SJSA1 (cell line): ENCODE results near the gene RALGAPA2. TPM values are rescaled to one million over a fixed set of nuclear protein-coding genes. Genes with fewer than 3 reads are reported as not detected.

Experiments
- DNase-seq, 2 experiments: peaks; one replicate each; pipeline ENCODE4 v3.0.0-alpha.2; 2015 to 2020; ENCODE audit warnings: low spot score in 2 of 2, low read depth in 1 of 2
- H3K27ac ChIP-seq: fragments of 250-450 bp; sonication (Bioruptor Pico); 2 replicates; pipeline ENCODE4 v1.5.1; 2020; ENCODE audit warnings: mild to moderate bottlenecking, moderate library complexity
- H3K27me3 ChIP-seq: fragments of 250-450 bp; sonication (Bioruptor Pico); replicated peaks from 2 replicates; pipeline ENCODE4 v1.5.1; 2020; ENCODE audit warnings: mild to moderate bottlenecking, moderate library complexity
- H3K36me3 ChIP-seq: fragments of 250-450 bp; sonication (Bioruptor Pico); 2 replicates; pipeline ENCODE4 v1.5.1; 2020; ENCODE audit warnings: mild to moderate bottlenecking
- H3K4me1 ChIP-seq: fragments of 250-450 bp; sonication (Bioruptor Pico); replicated peaks from 2 replicates; pipeline ENCODE4 v1.6.1; 2021; ENCODE audit warnings: mild to moderate bottlenecking
- H3K4me3 ChIP-seq: fragments of 250-450 bp; sonication (Bioruptor Pico); 2 replicates; pipeline ENCODE4 v1.5.1; 2020; ENCODE audit warnings: mild to moderate bottlenecking
- H3K9me3 ChIP-seq: fragments of 250-450 bp; sonication (Bioruptor Pico); replicated peaks from 2 replicates; pipeline ENCODE4 v1.5.1; 2020; ENCODE audit warnings: mild to moderate bottlenecking
- total RNA-seq: library from RNA; depleted of rRNA; stranded (reverse); fragments of >200 nt; shearing (Covaris generic); gene quantifications from 2 replicates; pipeline ENCODE4 v1.2.3, GENCODE V29; 2014

Gene RALGAPA2
- total RNA-seq, 1 experiment from 2014 or later, result 5.9 TPM

DNA sequence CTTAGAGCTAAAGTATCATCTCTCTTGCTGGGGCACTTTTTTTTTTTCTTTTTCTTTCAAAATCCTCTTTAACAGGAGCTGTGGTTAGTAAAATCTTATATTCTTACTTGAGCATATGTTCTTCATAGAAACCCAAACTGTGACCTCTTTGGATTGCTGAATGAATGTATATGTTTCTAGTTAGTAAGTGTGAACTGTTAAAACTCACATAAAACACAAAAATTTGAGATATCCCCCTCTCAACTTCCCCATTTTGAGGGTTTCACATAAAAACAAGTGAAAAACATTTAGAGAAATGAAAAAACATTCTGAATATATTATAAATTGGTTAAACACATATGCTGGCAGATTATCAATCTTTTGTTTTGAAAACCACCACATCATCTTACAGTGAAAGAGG, 266.4 kb downstream of the RALGAPA2 start:
- H3K4me1 ChIP-seq, result no peaks in the 10 kb centered on the region
- no peak overlapping the region for H3K27ac ChIP-seq
- DNase-seq, result no peak
- H3K4me3 ChIP-seq, result no peak overlapping the region
- no peaks in the 10 kb centered on the region for H3K9me3 ChIP-seq
- no peaks in the 10 kb centered on the region for H3K27me3 ChIP-seq
- H3K36me3 ChIP-seq, result no peaks in the 10 kb centered on the region

DNA sequence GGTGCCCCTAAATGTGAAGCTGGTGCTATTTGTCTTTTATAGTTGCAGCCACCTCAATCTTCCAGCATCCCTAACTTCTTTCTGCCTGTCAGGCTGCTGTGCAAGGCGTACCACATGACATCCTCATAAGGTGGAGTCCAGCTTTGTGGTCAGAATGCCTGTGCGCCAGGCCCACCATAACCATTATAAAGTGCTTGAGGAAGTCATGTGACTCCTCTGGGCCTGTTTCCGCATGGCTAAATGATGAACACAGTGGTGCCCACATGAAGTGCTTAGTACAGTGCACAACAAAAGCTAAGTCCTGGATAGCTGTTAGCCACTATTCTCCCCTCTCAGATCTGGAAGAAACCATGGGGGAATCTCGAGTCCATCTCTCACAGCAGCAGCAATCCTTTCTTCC, 268.9 kb downstream of the RALGAPA2 start:
- H3K4me1 ChIP-seq, result no peaks in the 10 kb centered on the region
- H3K27ac ChIP-seq, result no peak overlapping the region
- no peak overlapping the region for H3K4me3 ChIP-seq
- H3K36me3 ChIP-seq, result no peaks in the 10 kb centered on the region
- no peaks in the 10 kb centered on the region for H3K27me3 ChIP-seq
- no peaks in the 10 kb centered on the region for H3K9me3 ChIP-seq
- DNase-seq, result no peak

DNA sequence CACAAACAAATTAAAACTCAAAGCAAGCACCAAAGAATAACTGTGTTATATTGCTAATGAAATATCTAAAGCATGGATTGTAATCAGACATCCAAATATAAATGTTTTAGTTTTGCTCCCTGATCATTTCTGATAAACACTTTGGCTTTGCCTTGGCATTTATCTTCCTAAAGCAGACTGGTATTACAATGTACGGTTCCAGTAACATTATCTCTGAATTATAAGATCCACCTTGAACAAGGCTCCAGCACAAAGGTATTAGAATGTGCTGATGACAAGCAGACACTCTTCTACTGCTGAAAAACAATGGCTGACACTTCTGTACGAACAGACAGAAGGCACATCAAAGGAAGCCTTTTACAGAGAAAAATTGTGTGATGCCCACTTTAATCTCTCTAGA, 270.0 kb downstream of the RALGAPA2 start:
- no peaks in the 10 kb centered on the region for H3K9me3 ChIP-seq
- no peak overlapping the region for H3K27ac ChIP-seq
- no peaks in the 10 kb centered on the region for H3K36me3 ChIP-seq
- no peaks in the 10 kb centered on the region for H3K4me1 ChIP-seq
- no peak overlapping the region for H3K4me3 ChIP-seq
- DNase-seq, result no peak
- no peaks in the 10 kb centered on the region for H3K27me3 ChIP-seq

GRCh38 chr20:20440886-20441658, 271.4 kb downstream of the RALGAPA2 start:
- H3K27ac ChIP-seq, result no peak overlapping the region
- no peaks in the 10 kb centered on the region for H3K27me3 ChIP-seq
- no peaks in the 10 kb centered on the region for H3K4me1 ChIP-seq
- no peak overlapping the region for H3K4me3 ChIP-seq
- no peak for DNase-seq
- H3K9me3 ChIP-seq, result no peaks in the 10 kb centered on the region
- no peaks in the 10 kb centered on the region for H3K36me3 ChIP-seq

- no peaks in the 10 kb centered on the region for H3K9me3 ChIP-seq
These were observed 272.0 kb downstream of the RALGAPA2 start for GRCh38 chr20:20440481-20440880.

GRCh38 chr20:20439602-20440190, 272.7 kb downstream of the RALGAPA2 start:
- Histone ChIP-seq H3K4me3 (no peak overlapping the region), H3K36me3 (no peaks in the 10 kb centered on the region), H3K27ac (no peak overlapping the region), H3K27me3 (no peaks in the 10 kb centered on the region), H3K4me1 (no peaks in the 10 kb centered on the region), H3K9me3 (no peaks in the 10 kb centered on the region)
- DNase-seq, result no peak

More at GRCh38 chr20:20440481-20440880, 272.0 kb downstream of the RALGAPA2 start:
- Histone ChIP-seq H3K36me3 (no peaks in the 10 kb centered on the region), H3K4me1 (no peaks in the 10 kb centered on the region), H3K27ac (no peak overlapping the region), H3K4me3 (no peak overlapping the region), H3K27me3 (no peaks in the 10 kb centered on the region)
- DNase-seq, result no peak

DNA sequence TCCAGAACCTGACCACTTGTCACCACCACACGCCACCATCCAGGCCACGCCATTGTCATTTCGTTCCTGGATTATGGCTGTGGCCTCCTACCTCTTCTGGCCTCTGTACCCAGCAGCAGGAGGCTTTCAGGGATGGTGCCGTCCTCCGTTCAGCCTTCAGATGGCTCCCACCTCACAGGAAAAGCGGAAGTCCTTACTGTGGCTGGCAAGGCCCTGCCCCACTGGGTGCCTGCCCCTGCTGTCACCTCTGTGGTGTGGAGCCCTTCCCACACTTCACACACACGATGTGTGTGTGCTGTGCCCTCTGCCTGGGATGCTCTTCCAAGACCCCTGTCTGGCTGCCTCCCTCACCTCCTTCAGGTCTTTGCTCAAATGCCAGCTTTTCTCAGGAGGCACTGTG, 275.1 kb downstream of the RALGAPA2 start:
- Histone ChIP-seq H3K27me3 (no peaks in the 10 kb centered on the region), H3K9me3 (no peaks in the 10 kb centered on the region), H3K27ac (no peak overlapping the region), H3K36me3 (no peaks in the 10 kb centered on the region), H3K4me3 (no peak overlapping the region), H3K4me1 (no peaks in the 10 kb centered on the region)
- no peak for DNase-seq

- H3K9me3 ChIP-seq, result no peaks in the 10 kb centered on the region
- no peaks in the 10 kb centered on the region for H3K36me3 ChIP-seq
- H3K4me1 ChIP-seq, result no peaks in the 10 kb centered on the region
- DNase-seq, result no peak
- no peak overlapping the region for H3K27ac ChIP-seq
- H3K4me3 ChIP-seq, result no peak overlapping the region
- H3K27me3 ChIP-seq, result no peaks in the 10 kb centered on the region
These were observed 275.8 kb downstream of the RALGAPA2 start for GRCh38 chr20:20436689-20437088.

- no peaks in the 10 kb centered on the region for H3K27me3 ChIP-seq
- H3K9me3 ChIP-seq, result no peaks in the 10 kb centered on the region
- no peak overlapping the region for H3K4me3 ChIP-seq
- H3K4me1 ChIP-seq, result no peaks in the 10 kb centered on the region
- DNase-seq, result no peak
- no peak overlapping the region for H3K27ac ChIP-seq
- no peaks in the 10 kb centered on the region for H3K36me3 ChIP-seq
These were observed 277.0 kb downstream of the RALGAPA2 start for GRCh38 chr20:20435453-20435852.

DNA sequence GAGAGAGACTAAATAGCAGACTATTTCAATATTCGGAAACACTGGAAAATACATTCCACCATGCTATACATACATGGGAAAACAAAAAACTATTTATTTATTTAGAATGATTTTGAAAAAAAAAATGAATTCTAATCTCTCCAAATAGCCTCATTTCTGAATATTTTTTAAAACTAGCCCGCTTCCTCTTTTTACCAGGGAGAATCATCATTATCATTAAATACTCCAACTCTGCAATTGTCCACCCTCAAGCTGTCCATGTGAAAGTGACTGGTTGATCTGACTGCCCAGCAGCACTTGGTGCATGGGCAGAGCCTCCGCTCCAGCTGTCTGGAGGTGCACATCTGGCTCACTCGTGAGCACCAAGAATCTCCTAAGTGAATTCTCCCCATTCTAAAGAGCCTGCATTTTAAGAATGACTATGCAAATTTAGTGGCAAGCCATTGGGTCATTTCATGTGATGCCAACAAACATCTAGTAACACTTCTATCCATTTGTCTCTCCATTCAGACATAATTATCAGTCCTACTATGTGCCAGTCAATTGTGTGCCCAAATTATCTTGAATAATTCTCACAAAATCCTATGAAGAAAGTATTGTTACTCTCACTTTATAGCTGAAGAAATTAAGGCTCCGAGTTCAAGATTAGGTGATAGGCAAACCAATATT, 279.7 kb downstream of the RALGAPA2 start:
- no peaks in the 10 kb centered on the region for H3K4me1 ChIP-seq
- no peak overlapping the region for H3K4me3 ChIP-seq
- H3K27ac ChIP-seq, result no peak overlapping the region
- no peaks in the 10 kb centered on the region for H3K9me3 ChIP-seq
- H3K36me3 ChIP-seq, result no peaks in the 10 kb centered on the region
- H3K27me3 ChIP-seq, result no peaks in the 10 kb centered on the region
- DNase-seq, result no peak

- DNase-seq, result no peak
- Histone ChIP-seq H3K27ac (no peak overlapping the region), H3K9me3 (no peaks in the 10 kb centered on the region), H3K36me3 (no peaks in the 10 kb centered on the region), H3K4me1 (no peaks in the 10 kb centered on the region), H3K27me3 (no peaks in the 10 kb centered on the region), H3K4me3 (no peak overlapping the region)
These were observed 282.4 kb downstream of the RALGAPA2 start for GRCh38 chr20:20430066-20430465.

DNA sequence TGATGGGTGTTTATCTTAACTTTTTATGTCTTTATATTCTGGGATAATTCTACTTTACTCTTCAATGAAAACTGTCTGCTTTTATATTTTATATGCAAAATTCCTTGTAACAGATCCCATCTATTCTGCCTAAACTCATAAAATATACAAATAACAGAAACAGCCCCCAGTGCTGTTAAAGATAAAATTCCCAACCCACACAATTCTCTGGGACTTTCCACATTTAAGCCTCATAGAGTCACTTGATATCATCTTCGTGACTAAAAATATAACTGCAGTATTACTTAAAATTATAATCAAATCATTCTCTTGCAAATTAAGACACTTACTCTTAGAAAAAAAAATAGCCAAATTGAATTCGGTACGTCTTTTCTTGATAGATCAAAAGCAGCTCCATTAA, 284.4 kb downstream of the RALGAPA2 start:
- DNase-seq, result no peak

GRCh38 chr20:20427227-20427864, 285.1 kb downstream of the RALGAPA2 start:
- H3K4me3 ChIP-seq, result no peak overlapping the region
- DNase-seq, result no peak
- H3K9me3 ChIP-seq, result no peaks in the 10 kb centered on the region

More for the DNA sequence above, 284.4 kb downstream of the RALGAPA2 start:
- Histone ChIP-seq H3K4me1 (no peaks in the 10 kb centered on the region), H3K27ac (no peak overlapping the region), H3K4me3 (no peak overlapping the region), H3K27me3 (no peaks in the 10 kb centered on the region), H3K9me3 (no peaks in the 10 kb centered on the region), H3K36me3 (no peaks in the 10 kb centered on the region)

DNA sequence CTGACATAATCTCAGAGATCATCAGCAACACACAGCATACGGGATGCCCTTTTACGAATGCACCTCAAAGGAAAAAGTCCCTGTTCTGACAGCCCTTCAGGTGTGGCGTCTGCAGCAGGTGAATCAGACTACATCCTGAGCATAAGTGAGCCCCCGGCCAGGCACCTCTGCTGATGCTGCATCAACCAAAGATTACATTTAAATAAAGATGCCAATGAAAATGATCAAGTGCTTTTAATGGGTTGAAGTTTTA, 285.9 kb downstream of the RALGAPA2 start:
- DNase-seq, result no peak
- Histone ChIP-seq H3K27ac (no peak overlapping the region), H3K27me3 (no peaks in the 10 kb centered on the region), H3K36me3 (no peaks in the 10 kb centered on the region), H3K9me3 (no peaks in the 10 kb centered on the region), H3K4me1 (no peaks in the 10 kb centered on the region), H3K4me3 (no peak overlapping the region)

More at GRCh38 chr20:20427227-20427864, 285.1 kb downstream of the RALGAPA2 start:
- Histone ChIP-seq H3K4me1 (no peaks in the 10 kb centered on the region), H3K27me3 (no peaks in the 10 kb centered on the region), H3K27ac (no peak overlapping the region), H3K36me3 (no peaks in the 10 kb centered on the region)
